Adipose tissue (tissue), 3 donors: ENCODE results near the gene STAT1. TPM values are rescaled to one million over a fixed set of nuclear protein-coding genes. Genes with fewer than 3 reads are reported as not detected.
"Not testable (repeated sequence)": the region's sequence is repeated elsewhere in the genome, so short reads cannot be mapped to it uniquely, and the experiment has no call there.

Source experiments
- H3K27ac ChIP-seq: one replicate; pipeline ENCODE4 v1.5.1; 2013; ENCODE audit warnings: low read depth, low read length
- WGBS, 3 donors: extraction: QIAGEN DNeasy Blood & Tissue Kit; methylation state at CpG; one replicate each; pipeline ENCODE4 v1.1.7; 2013; 5-methylcytosine and 5-hydroxymethylcytosine counted together
- polyA plus RNA-seq, 3 donors: library from polyadenylated mRNA; stranded (reverse); fragments of 200-250 nt; gene quantifications; one replicate each; pipeline ENCODE4 v1.2.3, GENCODE V29; 2013
- donor health status: healthy with polysubstance abuse.
- donor health status: Bipolar disorder and iron deficiency.
- donor health status: healthy.

The STAT1 gene
- polyA plus RNA-seq, 3 donors, result 19.9 to 43.8 (median 34.0) TPM

DNA sequence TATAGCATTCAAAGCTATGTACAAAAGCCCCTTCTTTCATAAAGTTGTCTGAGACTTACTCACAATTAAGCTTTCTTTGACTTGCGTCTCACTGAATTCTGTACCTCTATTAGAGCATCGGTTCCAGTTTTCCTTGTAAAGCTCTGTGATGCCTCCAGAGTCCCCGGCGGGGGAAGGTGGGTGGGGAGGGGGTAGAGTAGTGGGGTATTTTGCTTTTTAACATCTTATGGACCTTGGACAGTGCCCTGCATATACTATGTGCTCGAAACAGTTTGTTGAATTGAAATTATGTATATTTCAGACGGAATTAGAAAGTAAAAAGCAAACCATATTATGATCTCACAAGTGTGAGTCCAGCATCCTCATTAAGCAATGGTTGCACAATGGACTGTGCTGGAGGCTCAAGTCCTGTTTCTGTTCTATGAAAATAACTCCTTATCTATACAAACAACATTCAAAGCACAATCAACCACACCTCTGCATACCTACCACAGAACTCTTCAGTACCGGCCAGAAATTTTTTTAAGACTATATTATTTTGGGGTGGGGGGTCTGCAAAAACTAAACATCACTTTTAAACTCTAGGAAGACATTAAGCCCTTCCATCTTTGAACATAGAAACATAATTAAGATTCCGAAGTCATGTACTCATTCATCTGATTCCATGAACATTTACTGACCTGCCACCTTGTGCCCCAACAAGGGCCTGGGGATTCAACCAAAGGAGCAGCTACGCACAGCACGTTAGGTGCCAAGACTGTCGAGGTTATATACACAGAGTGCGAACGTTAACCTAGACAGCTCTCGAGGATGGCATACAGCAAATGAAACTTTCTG, 908 bp downstream of the STAT1 start:
- 23 to 32% (median 29%) methylated on average over 14 of the region's 14 CpGs for WGBS, 3 donors

DNA sequence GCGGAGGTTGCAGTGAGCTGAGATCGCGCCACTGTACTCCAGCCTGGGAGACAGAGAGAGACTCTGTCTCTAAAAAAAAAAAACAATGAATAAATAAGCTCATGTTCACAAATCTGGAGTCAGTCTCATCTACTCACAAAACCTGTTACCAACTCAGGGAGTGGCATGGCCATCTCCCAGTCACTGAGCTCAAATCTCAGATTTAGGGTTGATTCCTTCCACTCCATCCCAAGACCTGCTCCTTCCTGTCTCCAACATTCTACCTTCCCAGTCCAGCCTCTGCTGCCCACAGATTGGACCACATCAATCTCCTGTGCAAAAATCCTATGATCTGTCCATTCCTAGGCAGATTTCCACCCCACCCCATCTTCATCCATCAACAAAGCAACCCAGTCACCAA, 1.6 kb downstream of the STAT1 start:
- WGBS, 3 donors, result 95 to 98% (median 98%) methylated on average over 3 of the region's 3 CpGs
- H3K27ac ChIP-seq, result no peak overlapping the region

More for the DNA sequence above, 908 bp downstream of the STAT1 start:
- peak overlapping the region; percentile 78 for H3K27ac ChIP-seq

DNA sequence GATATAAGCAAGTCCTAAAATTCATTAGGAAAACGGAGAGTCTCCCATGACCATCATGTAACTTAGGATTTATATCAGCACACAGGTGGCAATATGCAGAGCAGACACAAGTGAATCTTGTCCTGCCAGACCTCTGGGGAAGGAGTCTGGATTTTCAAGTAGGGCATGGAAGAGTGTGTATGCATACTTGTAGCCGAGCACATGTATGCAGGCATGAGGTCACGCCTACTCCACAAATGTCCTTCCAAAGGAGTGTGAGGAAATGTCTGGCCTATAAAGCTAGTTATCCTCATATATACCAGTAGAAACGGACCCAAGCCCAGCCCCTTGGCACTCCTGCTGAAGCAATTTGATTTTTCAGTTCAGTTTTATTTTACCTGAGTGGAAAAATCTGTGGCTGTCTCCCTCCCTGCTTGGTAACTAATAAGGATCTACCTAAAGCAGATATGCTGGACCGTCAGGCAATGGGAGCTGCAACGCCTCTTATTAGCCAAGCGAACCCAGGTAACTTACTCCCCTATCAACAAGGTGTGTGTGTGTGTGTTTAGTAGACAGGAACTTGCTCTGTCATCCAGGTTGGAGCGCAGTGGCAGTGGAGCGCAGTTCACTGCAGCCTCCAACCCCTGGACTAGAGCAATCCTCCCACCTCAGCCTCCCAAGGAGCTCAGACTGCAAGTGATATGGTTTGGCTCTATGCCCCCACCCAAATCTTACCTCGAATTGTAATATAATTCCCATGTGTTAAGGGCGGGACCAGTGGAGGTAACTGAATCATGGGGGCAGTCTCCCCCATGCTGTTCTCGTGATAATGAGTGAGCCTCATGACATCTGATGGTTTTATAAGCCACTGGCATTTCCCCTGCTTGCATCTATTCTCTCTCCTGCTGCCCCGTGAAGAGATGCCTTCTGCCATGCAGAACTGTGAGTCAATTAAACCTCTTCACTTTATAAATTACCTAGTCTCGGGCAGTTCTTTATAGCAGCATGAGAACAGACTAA, 2.8 kb downstream of the STAT1 start:
- 76 to 86% (median 85%) methylated on average over 14 of the region's 14 CpGs for WGBS, 3 donors
- H3K27ac ChIP-seq, result no peak overlapping the region

DNA sequence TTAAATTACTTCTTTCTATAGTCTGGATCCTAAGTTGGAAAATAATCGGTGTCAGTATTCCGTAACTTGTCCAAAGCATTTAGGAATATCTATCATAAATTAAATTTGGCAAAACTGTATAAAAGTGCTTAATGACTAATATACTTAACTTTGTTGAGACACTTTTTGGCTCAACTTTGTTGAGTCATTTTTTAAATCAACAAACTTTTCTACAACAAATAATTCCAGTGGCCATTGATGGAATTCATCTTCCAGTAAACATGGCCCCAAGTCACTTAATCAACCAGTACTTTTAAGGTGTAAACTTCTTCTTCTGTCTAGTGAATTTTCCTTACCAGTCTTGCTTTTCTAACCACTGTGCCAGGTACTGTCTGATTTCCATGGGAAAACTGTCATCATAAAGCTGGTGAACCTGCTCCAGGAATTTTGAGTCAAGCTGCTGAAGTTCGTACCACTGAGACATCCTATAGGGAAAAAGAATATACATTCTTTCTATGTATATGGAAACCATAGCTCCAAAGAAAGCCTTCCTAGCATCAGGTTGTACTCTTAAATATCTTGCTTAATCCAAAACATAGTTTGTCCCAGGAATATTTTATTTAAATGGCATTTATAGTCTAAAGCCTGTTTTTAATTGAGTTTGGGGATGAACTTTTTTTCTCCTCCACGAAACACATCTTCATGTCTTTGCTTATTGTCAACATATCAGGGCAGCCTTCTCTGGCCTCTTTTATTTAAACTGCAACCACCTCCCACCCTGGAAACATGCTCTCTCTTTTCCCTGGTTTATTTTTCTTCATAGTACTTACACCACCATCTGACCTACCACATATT, 4.2 kb downstream of the STAT1 start:
- H3K27ac ChIP-seq, result no peak overlapping the region
- 84 to 95% (median 95%) methylated on average over 4 of the region's 4 CpGs for WGBS, 3 donors

DNA sequence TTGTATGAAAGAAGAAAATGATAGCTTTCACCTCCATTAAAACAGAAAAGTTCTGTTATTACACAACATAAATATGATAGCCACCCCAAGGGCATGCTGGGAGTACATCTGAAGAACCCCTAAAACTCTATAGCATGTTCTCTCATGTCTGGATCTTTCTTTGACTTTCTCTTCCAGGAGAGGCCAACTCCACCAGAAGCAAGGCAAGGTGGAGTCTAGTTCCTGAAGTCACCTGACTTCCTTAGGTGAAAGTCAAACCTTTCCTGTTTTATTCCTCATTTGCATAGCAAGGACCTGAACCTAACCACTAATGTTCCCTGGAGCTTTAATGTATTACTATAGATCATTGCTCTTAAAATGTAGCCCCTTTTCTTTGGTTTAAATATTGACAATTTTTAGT, 5.7 kb downstream of the STAT1 start:
- no peak overlapping the region for H3K27ac ChIP-seq

DNA sequence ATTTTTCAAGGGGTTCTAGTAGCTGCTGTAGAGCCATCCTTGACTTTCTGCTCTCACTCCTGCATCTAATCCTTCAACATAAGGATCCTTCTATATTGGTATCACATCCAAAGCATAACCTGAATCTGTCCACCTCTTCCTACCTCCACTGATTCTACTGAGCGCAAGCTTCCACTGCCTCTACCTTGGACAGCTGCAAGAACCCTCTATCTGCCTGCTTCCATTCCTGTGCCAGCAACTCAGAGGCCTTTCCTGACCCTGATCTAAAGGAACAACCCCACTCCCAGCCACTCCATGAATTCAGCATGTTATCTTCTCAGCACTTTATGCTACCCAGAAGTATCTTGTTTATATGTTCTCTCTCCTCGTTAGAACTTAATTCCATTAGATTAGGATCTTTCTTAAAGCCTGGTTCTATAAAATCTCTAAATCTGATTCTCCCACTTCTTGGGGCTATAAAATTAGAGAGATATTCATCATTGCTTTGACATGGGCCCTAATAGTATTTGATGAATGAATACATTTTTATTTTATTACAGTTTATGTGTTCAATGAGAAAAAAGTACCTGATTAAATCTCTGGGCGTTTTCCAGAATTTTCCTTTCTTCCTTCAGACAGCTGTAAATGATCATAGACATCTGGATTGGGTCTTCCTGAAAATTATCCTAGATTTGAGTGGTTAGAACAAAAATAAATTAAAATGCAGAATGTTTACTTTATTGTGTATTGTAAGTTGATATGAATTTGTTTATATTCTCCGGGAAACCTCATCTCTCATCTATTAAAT, 6.8 kb downstream of the STAT1 start:
- H3K27ac ChIP-seq, result no peak overlapping the region
- 91 to 93% (median 92%) methylated on average over 4 of the region's 4 CpGs for WGBS, 3 donors

DNA sequence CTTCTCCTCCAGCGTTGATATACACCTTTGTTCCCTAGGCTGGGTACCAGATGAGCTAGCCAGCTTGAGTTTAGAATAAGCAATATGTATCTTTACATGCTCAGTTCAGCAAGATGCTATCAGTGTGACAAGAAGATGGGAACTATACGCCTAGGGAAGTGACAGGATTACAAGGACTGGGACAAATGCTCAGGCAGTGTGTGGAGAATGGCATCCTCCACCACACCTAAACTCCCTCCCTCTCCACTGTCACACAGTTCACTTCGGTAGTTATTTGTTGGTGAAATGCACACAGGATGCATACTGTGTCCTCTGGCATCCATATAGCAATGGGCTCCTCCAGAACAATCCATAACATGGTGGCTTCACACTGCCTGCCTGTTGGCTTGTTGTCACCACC, 7.7 kb downstream of the STAT1 start:
- no peak overlapping the region for H3K27ac ChIP-seq
- 98 to 99% (median 98%) methylated on average over 3 of the region's 3 CpGs for WGBS, 3 donors

DNA sequence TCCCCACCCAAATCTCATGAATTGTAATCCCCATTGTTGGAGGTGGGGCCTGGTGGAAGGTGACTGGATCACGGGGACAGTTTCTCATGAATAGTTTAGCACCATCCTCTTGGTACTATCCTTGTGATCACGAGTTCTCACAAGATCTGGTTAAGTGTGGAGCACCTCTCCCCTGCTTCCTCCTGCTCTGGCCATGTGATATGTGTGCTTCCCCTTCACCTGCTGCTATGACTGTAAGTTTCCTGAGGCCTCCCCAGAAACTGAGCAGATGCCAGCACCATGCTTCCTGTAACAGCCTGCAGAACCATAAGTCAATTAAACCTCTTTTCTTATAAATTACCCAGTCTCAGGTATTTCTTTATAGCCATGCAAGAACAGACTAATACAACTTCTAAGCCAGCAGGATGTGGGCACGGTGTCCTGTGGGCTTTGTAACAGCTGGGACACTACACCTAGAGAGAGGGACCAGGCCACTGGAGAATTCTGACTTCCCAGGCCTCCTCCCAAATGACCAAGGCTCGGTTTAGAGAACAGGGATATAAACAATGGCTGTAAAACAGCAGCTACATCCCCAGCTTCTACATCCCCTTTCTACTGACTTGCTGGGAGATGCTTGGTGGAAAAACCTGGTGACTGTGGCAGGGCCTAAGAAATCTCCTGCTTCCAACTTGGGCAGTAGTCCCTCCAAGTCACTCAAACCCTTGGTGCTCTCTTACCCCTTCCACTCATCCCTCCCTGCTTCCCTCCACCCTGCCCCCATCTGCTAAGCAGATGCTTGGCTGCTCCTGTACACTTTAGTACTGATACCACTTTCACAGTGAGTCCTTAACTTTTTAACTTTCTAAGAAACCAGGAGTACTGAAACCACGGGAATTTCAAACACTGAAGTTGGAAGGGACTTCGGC, 10.3 kb downstream of the STAT1 start:
- no peak overlapping the region for H3K27ac ChIP-seq
- 96 to 99% (median 97%) methylated on average over 6 of the region's 6 CpGs for WGBS, 3 donors

DNA sequence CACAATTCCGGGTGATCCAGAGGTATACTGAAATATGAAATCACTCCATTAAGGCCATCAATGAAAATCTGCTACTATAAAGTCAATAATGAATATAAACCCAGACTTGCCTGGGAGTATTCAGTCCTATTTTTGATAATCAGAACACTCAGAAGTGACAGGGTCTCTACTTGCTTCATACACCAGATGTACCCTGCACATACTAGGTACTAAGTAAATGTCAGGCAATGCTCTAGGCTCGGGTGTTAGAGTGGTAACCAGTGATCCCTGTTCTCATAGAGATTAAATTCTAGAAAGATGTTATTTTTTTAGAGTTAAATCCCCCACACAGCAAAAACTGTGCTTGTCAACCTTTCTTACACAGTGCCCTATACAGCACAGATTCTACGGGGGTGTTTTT, 12.3 kb downstream of the STAT1 start:
- WGBS, 3 donors, result 77 to 93% (median 88%) methylated on average over 3 of the region's 3 CpGs
- no peak overlapping the region for H3K27ac ChIP-seq

DNA sequence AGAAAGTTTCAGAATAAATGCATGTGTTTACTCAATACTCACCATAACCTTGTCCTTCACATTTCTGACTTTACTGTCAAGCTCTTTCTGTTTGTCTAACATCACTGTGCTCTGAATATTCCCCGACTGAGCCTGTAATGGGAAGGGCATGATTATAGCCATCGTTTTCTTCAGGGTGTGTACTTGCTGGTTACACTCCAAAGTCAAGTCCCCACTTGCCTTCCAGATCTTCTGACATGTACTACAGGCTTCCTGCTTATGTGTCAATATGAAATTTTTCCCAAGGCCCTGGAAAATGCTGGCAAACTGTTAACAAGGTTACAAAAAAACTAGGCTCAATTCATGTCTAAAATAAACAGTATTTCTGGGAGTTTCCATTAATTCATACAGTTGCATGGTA, 12.9 kb downstream of the STAT1 start:
- no peak overlapping the region for H3K27ac ChIP-seq
- WGBS, 3 donors, result 28 to 73% (median 53%) methylated on average over 2 of the region's 2 CpGs

DNA sequence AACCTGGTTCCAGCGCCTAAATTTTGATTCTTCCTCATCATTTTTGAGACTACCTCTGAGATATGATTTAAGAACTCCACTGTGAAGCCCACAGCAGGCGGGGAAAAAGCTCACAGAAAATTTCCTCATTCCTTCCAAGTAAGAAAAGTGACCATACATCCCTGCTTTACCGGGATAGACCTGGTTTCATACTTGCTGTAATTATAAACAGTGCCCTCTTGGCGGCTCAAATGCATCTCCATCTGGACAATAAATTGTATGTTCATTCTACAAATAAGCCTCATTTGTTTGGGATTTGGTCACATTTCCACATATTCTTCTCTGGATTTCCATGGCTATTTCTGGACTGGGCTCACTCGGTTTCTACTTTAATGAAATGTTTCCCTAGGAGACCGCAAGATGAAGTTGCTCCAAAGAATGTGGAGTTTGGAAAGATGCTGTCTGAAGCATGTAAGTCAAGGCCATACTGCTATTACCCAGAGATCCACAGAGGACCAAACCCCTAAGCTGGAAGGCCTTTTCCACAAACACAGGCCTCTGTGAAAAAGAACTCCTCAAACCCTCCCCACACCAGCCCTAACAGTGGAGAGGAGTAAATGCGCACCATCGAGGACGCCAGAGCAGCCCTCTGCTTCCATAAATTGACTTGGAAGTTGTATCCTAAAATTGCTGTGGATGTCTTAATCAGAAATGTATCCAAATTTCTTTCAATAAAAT, 13.9 kb downstream of the STAT1 start:
- no peak overlapping the region for H3K27ac ChIP-seq
- WGBS, 3 donors, result 85 to 91% (median 86%) methylated on average over 9 of the region's 9 CpGs

DNA sequence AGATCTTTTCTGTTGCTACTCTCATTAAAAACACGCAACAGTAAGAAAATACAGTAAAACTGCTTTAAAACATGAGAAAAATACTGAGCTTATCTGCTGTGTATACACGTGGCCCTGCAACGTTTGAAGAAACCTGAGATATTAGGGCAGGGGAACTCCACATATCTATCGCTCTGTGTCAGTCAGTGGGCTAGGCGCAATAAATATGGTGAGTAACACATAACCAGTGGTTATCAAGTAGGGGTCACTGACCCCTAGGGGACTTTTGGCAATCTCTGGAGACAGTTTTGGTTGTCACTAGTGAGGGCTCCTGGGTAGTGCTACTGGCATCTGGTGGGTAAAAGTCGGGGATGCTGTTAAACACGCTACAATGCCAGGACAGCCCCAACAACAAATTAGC, 14.9 kb downstream of the STAT1 start:
- WGBS, 3 donors, result 85 to 92% (median 89%) methylated on average over 7 of the region's 7 CpGs
- H3K27ac ChIP-seq, result no peak overlapping the region

DNA sequence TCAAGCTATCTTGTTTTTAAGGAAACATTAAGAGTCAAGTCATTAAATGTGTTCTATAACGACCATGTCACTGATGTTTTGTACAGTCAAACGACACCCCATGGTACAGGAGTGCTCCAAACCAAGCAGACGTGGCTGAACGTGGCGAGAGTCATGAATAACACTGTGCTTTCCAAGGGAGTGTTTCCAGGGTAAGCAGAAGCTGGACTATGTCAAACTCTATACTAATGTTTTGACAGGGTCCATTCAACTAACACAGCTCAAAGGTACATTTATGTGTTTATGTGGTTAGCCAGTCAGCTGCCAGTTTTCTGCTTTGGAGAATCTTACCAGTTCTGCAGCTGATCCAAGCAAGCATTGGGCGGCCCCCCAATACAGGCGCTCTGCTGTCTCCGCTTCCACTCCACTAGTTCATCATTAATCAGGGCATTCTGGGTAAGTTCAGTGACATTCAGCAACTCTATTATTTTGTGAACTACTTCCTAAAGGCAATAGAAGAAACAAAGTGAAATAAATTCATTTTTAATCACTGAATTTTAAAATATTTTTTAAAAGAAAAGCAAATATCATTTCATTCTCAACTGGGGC, 16.4 kb downstream of the STAT1 start:
- H3K27ac ChIP-seq, result no peak overlapping the region
- WGBS, 3 donors, result 85 to 94% (median 88%) methylated on average over 8 of the region's 8 CpGs

DNA sequence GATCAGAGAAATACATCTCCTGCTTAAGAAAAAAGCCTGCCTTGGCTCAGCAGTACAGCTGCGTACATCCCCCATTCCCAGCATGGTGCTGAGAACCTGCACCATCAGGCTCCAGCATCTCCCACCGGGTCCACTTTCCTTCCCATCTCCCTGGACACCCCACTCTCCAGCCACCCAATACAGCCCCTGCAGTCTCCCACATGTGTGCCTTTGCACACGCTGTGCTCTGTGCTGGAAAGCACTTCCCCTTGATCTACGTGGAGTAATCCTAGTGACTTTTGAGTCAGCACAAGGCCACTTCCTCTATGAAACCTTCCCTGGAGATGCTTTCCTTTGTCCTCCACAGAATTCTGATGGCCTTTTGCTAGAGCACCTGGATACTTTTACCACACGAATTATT, 17.0 kb downstream of the STAT1 start:
- 68 to 79% (median 71%) methylated on average over 5 of the region's 5 CpGs for WGBS, 3 donors
- no peak overlapping the region for H3K27ac ChIP-seq

DNA sequence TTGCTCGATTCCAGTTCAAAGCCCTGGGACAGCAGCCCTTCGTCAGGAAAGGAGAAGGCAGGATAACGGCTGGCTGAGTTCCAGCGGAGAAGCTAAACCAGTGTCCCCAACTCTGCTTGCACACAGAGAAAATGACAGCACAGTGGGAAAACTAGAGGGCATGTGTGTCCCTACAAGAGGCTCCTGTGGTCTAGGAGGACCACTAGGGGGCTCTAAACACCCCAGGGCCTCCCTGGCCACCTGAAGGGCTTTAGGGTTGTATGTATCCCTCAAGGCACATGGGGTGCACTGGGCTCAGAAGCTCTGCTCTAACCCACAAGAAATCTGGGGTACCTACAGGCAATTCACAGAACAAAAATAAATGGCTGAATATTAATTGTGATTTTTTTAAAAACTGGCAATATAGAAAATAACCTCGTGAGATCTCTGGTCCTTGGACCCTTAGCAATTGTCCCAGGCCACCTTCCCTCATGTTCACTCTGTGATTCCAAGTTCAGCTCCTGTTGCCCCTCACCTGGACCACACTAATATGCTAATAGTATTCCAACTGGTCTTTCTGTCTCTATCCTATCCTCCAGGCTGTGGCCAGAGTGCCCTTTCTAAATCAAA, 17.5 kb downstream of the STAT1 start:
- WGBS, 3 donors, result 81 to 93% (median 86%) methylated on average over 5 of the region's 5 CpGs
- H3K27ac ChIP-seq, result no peak overlapping the region

DNA sequence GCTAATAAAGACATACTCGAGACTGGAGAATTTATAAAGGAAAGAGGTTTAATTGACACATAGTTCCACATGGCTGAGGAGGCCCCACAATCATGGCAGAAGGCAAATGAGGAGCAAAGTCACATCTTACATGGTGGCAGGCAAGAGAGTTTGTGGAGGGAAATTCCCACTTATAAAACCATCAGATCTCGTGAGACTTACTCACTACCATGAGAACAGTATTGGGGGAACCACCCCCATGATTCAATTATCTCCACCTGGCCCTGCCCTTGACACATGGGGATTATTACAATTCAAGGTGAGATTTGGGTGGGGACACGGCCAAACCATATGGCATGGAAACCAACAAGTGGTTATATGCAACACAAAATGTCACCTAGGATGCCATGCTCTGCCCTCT, 18.7 kb downstream of the STAT1 start:
- WGBS, 3 donors, result 90 to 95% (median 93%) methylated on average over 3 of the region's 3 CpGs

More for the DNA sequence above, 18.7 kb downstream of the STAT1 start:
- H3K27ac ChIP-seq, result not testable (repeated sequence)
